WTC11 (cell line): ENCODE data around the gene TRUB1.

ENCODE experiments used
- ESRRA ChIP-seq: sonication (generic); formaldehyde crosslinking; IDR thresholded peaks from 2 replicates; pipeline ENCODE4 v1.8.1; 2022; ENCODE audit warnings: mild to moderate bottlenecking, missing genetic modification reagents, borderline replicate concordance
- ZNF121 ChIP-seq: sonication (generic); formaldehyde crosslinking; IDR thresholded peaks from 2 replicates; pipeline ENCODE4 v1.8.0; 2023; ENCODE audit warnings: missing genetic modification reagents
- TF ChIP-seq, protein P1 (sequence below): sonication (generic); formaldehyde crosslinking; IDR thresholded peaks from 2 replicates; pipeline ENCODE4 v1.8.1; 2022; ENCODE audit warnings: low read depth, missing genetic modification reagents, borderline replicate concordance
- TF ChIP-seq, protein P2 (sequence below): fragments of 200-600 bp; IDR thresholded peaks from 2 replicates; pipeline ENCODE4 v1.8.0; 2022; ENCODE audit warnings: antibody characterized with exemption
- TF ChIP-seq, protein P3 (sequence below): sonication (generic); formaldehyde crosslinking; IDR thresholded peaks from 2 replicates; pipeline ENCODE4 v1.8.1; 2022; ENCODE audit warnings: low read depth, mild to moderate bottlenecking, moderate library complexity, missing genetic modification reagents, borderline replicate concordance
- TF ChIP-seq, protein P4 (sequence below): sonication (generic); formaldehyde crosslinking; IDR thresholded peaks from 2 replicates; pipeline ENCODE4 v1.8.0; 2022; ENCODE audit warnings: mild to moderate bottlenecking, missing genetic modification reagents
- TF ChIP-seq, protein P5 (sequence below): sonication (generic); formaldehyde crosslinking; IDR thresholded peaks from 2 replicates; pipeline ENCODE4 v1.8.0; 2022; ENCODE audit warnings: mild to moderate bottlenecking, missing genetic modification reagents

DNA sequence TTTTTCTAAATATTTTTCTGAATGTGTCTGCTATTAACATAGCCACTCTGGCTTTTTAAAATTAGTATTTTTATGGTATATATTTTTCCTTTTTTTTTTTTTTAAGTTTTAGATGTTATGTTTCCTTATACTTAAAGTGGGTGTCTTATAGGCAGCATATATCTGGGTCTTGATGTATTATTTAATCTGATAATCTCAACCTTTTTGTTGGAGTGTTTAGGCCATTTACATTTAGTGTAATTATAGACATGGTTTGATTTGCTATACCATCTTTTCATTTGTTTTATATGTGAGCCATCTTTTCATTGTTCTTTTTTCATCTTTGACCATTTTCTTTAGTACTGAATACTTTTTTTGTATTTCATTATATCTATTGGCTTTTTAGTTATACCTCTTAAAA is 45.0 kb downstream of the TRUB1 start:
- TF ChIP-seq, protein P1, sequence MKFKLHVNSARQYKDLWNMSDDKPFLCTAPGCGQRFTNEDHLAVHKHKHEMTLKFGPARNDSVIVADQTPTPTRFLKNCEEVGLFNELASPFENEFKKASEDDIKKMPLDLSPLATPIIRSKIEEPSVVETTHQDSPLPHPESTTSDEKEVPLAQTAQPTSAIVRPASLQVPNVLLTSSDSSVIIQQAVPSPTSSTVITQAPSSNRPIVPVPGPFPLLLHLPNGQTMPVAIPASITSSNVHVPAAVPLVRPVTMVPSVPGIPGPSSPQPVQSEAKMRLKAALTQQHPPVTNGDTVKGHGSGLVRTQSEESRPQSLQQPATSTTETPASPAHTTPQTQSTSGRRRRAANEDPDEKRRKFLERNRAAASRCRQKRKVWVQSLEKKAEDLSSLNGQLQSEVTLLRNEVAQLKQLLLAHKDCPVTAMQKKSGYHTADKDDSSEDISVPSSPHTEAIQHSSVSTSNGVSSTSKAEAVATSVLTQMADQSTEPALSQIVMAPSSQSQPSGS (CRISPR knock-in tag): no peak
- TF ChIP-seq, protein P2, sequence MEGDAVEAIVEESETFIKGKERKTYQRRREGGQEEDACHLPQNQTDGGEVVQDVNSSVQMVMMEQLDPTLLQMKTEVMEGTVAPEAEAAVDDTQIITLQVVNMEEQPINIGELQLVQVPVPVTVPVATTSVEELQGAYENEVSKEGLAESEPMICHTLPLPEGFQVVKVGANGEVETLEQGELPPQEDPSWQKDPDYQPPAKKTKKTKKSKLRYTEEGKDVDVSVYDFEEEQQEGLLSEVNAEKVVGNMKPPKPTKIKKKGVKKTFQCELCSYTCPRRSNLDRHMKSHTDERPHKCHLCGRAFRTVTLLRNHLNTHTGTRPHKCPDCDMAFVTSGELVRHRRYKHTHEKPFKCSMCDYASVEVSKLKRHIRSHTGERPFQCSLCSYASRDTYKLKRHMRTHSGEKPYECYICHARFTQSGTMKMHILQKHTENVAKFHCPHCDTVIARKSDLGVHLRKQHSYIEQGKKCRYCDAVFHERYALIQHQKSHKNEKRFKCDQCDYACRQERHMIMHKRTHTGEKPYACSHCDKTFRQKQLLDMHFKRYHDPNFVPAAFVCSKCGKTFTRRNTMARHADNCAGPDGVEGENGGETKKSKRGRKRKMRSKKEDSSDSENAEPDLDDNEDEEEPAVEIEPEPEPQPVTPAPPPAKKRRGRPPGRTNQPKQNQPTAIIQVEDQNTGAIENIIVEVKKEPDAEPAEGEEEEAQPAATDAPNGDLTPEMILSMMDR: no peak
- no peak for TF ChIP-seq ESRRA (CRISPR knock-in tag)
- TF ChIP-seq, protein P3, sequence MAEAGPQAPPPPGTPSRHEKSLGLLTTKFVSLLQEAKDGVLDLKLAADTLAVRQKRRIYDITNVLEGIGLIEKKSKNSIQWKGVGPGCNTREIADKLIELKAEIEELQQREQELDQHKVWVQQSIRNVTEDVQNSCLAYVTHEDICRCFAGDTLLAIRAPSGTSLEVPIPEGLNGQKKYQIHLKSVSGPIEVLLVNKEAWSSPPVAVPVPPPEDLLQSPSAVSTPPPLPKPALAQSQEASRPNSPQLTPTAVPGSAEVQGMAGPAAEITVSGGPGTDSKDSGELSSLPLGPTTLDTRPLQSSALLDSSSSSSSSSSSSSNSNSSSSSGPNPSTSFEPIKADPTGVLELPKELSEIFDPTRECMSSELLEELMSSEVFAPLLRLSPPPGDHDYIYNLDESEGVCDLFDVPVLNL (CRISPR knock-in tag): no peak
- TF ChIP-seq, protein P4, sequence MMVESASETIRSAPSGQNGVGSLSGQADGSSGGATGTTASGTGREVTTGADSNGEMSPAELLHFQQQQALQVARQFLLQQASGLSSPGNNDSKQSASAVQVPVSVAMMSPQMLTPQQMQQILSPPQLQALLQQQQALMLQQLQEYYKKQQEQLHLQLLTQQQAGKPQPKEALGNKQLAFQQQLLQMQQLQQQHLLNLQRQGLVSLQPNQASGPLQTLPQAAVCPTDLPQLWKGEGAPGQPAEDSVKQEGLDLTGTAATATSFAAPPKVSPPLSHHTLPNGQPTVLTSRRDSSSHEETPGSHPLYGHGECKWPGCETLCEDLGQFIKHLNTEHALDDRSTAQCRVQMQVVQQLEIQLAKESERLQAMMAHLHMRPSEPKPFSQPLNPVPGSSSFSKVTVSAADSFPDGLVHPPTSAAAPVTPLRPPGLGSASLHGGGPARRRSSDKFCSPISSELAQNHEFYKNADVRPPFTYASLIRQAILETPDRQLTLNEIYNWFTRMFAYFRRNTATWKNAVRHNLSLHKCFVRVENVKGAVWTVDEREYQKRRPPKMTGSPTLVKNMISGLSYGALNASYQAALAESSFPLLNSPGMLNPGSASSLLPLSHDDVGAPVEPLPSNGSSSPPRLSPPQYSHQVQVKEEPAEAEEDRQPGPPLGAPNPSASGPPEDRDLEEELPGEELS: no peak
- TF ChIP-seq, protein P5, sequence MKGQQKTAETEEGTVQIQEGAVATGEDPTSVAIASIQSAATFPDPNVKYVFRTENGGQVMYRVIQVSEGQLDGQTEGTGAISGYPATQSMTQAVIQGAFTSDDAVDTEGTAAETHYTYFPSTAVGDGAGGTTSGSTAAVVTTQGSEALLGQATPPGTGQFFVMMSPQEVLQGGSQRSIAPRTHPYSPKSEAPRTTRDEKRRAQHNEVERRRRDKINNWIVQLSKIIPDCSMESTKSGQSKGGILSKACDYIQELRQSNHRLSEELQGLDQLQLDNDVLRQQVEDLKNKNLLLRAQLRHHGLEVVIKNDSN (CRISPR knock-in tag): no peak
- no peak for TF ChIP-seq ZNF121 (CRISPR knock-in tag)
